VCaP (cell line): ENCODE results near the gene MRGPRE.
A peak's percentile ranks its signal among the peaks of the same experiment; 100 is the strongest.

Experiments
- H3K27ac ChIP-seq: fragments of 450-650 bp; 2 replicates; pipeline ENCODE4 v1.5.1; 2017
- CTCF ChIP-seq: fragments of 450-650 bp; conservative IDR thresholded peaks from 2 replicates; pipeline ENCODE4 v1.5.1; 2017; ENCODE audit warnings: mild to moderate bottlenecking, moderate library complexity

Gene MRGPRE

GRCh38 chr11:3197878-3198528, 34.2 kb downstream of the MRGPRE start:
- TF ChIP-seq CTCF: no peak
- H3K27ac ChIP-seq: no peak overlapping the region

GRCh38 chr11:3197044-3197695, 35.0 kb downstream of the MRGPRE start:
- no peak overlapping the region for H3K27ac ChIP-seq
- TF ChIP-seq CTCF: no peak

- TF ChIP-seq CTCF: no peak
- no peak overlapping the region for H3K27ac ChIP-seq
Observed at GRCh38 chr11:3196161-3197043, 35.8 kb downstream of the MRGPRE start.

GRCh38 chr11:3195251-3196160, 36.7 kb downstream of the MRGPRE start:
- no peak overlapping the region for H3K27ac ChIP-seq
- peak; percentile 39 for TF ChIP-seq CTCF

- no peak for TF ChIP-seq CTCF
- no peak overlapping the region for H3K27ac ChIP-seq
Observed at GRCh38 chr11:3194016-3194816, 38.0 kb downstream of the MRGPRE start.

GRCh38 chr11:3193373-3194015, 38.7 kb downstream of the MRGPRE start:
- H3K27ac ChIP-seq: no peak overlapping the region
- TF ChIP-seq CTCF: no peak
